Peyer's patch (tissue), 4 donors: ENCODE measurements around the gene KCNN3. TPM values are rescaled to one million over a fixed set of nuclear protein-coding genes. Genes with fewer than 3 reads are reported as not detected.

ENCODE experiments used
- DNase-seq, 3 donors: peaks; one replicate each; pipeline ENCODE4 v3.0.0-alpha.2; 2017 to 2019
- H3K27ac ChIP-seq, 4 donors: fragments of 200-600 bp; sonication (generic); one replicate each; pipeline ENCODE4 v1.5.1; 2016 to 2019
- H3K27me3 ChIP-seq, 2 donors: fragments of 200-600 bp; sonication (generic); one replicate each; pipeline ENCODE4 v1.5.1; 2019
- H3K36me3 ChIP-seq, 3 donors: fragments of 200-600 bp; sonication (generic); one replicate each; pipeline ENCODE4 v1.5.1; 2016 to 2019
- H3K4me1 ChIP-seq, 4 donors: fragments of 200-600 bp; sonication (generic); one replicate each; pipeline ENCODE4 v1.5.1; 2016 to 2019
- H3K4me3 ChIP-seq, 4 donors: fragments of 200-600 bp; sonication (generic); 1 replicate in 3 of 4; 2 replicates in 1 of 4; pipeline ENCODE4 v1.5.1; 2016 to 2019; ENCODE audit warnings: mild to moderate bottlenecking in 1 of 4
- H3K9me3 ChIP-seq, 4 donors: fragments of 200-600 bp; sonication (generic); one replicate each; pipeline ENCODE4 v1.5.1; 2016 to 2019; ENCODE audit warnings: mild to moderate bottlenecking in 1 of 4
- CTCF ChIP-seq, 6 experiments: fragments of 450-650 bp in 4 of 6; fragments of 200-600 bp in 2 of 6; sonication (generic) in 1 of 6; IDR thresholded peaks; one replicate each; pipeline ENCODE4 v1.5.1; 2017 to 2019; ENCODE audit warnings: antibody characterized with exemption in 6 of 6, mild to moderate bottlenecking in 3 of 6, moderate library complexity in 1 of 6
- POLR2A ChIP-seq, 2 donors: fragments of 450-650 bp; IDR thresholded peaks; one replicate each; pipeline ENCODE4 v1.5.1; 2017; ENCODE audit warnings: antibody characterized with exemption in 2 of 2, mild to moderate bottlenecking in 2 of 2, moderate library complexity in 2 of 2
- total RNA-seq, 4 donors: library from RNA; depleted of rRNA; stranded (reverse); fragments of >200 nt; gene quantifications; one replicate each; pipeline ENCODE4 v1.1.0, GENCODE V29; 2016

Gene KCNN3
- total RNA-seq, 4 donors from 2014 or later, result 0.85 to 1.7 (median 1.2) TPM

- Histone ChIP-seq H3K9me3 (no peaks in the 10 kb centered on the region), H3K27me3 (no peaks in the 10 kb centered on the region), H3K36me3 (no peaks in the 10 kb centered on the region), H3K4me3 (no peak overlapping the region), H3K4me1 (peaks cover 0 to 17% (median 7%) of the 10 kb centered on the region in 4 donors), H3K27ac (no peak overlapping the region)
- DNase-seq, result no peak
- TF ChIP-seq CTCF (IDR thresholded peaks at IDR 0.05) (no peak), POLR2A (IDR thresholded peaks at IDR 0.05) (no peak)
Measured at GRCh38 chr1:154745750-154746425, 124.2 kb downstream of the KCNN3 start.

- Histone ChIP-seq H3K36me3 (no peaks in the 10 kb centered on the region), H3K9me3 (no peaks in the 10 kb centered on the region), H3K27me3 (no peaks in the 10 kb centered on the region), H3K27ac (no peak overlapping the region), H3K4me1 (peaks cover 0 to 17% (median 7%) of the 10 kb centered on the region in 4 donors), H3K4me3 (no peak overlapping the region)
- DNase-seq, result peak in 1 of 3 donors; percentile 54
- TF ChIP-seq CTCF (IDR thresholded peaks at IDR 0.05) (no peak), POLR2A (IDR thresholded peaks at IDR 0.05) (no peak)
Measured at GRCh38 chr1:154745286-154745731, 124.8 kb downstream of the KCNN3 start.

GRCh38 chr1:154744352-154745035, 125.6 kb downstream of the KCNN3 start:
- Histone ChIP-seq H3K27ac (no peak overlapping the region), H3K27me3 (no peaks in the 10 kb centered on the region), H3K4me1 (peaks cover 0 to 17% (median 7%) of the 10 kb centered on the region in 4 donors), H3K4me3 (no peak overlapping the region), H3K9me3 (no peaks in the 10 kb centered on the region), H3K36me3 (no peaks in the 10 kb centered on the region)
- DNase-seq, result no peak
- no peak for TF ChIP-seq CTCF (IDR thresholded peaks at IDR 0.05)
- no peak for TF ChIP-seq POLR2A (IDR thresholded peaks at IDR 0.05)

DNA sequence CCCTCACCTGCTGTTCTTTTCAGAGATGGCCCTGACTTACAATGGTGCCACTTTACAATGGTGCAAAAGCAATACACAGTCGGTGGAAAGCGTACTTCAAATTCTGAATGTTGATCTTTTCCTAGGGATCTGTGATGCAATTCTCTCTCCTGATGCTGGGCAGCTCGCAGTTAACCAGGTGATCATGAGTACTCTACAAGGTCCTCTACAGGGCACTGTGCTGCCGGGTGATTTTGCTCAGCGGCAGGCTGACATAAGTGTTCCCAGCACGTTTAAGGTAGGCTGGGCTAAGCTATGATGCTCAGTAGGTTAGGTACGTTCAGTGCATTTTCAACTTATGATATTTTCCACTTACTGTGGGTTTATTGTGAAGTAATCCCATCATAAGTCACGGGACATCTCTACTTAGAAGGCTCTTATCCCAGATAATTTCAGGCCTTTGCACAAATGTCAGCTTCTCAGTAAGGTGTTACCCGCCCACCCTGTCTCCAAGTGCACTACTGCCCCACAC, 126.5 kb downstream of the KCNN3 start:
- H3K4me1 ChIP-seq, result peaks cover 0 to 14% (median 7%) of the 10 kb centered on the region in 4 donors

DNA sequence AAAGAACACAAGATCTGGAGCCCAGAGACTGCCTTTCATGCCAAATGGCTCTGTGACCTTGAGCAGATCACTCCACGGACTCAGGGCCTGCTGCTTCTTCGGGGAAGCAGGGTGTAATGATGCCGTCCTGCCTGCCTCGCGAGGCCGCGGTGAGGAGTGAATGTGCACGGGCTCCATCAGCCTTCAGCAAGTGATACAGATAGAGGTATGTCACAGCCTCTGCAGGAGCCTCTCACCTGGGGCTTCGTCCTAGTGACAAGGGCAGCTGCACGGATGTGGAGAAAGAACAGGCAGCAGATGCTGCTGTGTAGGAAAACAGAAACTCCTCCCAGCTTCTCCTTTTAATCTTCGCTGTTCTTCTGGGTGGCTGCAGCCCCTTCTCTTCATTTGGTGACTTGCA, 127.5 kb downstream of the KCNN3 start:
- Histone ChIP-seq H3K27me3 (no peaks in the 10 kb centered on the region), H3K4me1 (peaks cover 0 to 7% (median 3%) of the 10 kb centered on the region in 4 donors), H3K36me3 (no peaks in the 10 kb centered on the region), H3K27ac (no peak overlapping the region), H3K4me3 (no peak overlapping the region), H3K9me3 (no peaks in the 10 kb centered on the region)
- DNase-seq, result no peak
- TF ChIP-seq CTCF (IDR thresholded peaks at IDR 0.05), result no peak

More for the DNA sequence above, 126.5 kb downstream of the KCNN3 start:
- Histone ChIP-seq H3K36me3 (no peaks in the 10 kb centered on the region), H3K4me3 (no peak overlapping the region), H3K9me3 (no peaks in the 10 kb centered on the region), H3K27me3 (no peaks in the 10 kb centered on the region), H3K27ac (no peak overlapping the region)
- TF ChIP-seq CTCF (IDR thresholded peaks at IDR 0.05), result no peak
- no peak for TF ChIP-seq POLR2A (IDR thresholded peaks at IDR 0.05)
- DNase-seq, result no peak
